Measurements from ENCODE around the gene ANKRD10. TPM values are rescaled to one million over a fixed set of nuclear protein-coding genes. Genes with fewer than 3 reads are reported as not detected.

Gene ANKRD10
- total RNA-seq, 2 experiments from 2014 or later: 70.0 to 70.4 TPM

- CTCF ChIA-PET: no interaction called here
Measured at GRCh38 chr13:110890279-110891165, 24.3 kb downstream of the ANKRD10 start.

DNA sequence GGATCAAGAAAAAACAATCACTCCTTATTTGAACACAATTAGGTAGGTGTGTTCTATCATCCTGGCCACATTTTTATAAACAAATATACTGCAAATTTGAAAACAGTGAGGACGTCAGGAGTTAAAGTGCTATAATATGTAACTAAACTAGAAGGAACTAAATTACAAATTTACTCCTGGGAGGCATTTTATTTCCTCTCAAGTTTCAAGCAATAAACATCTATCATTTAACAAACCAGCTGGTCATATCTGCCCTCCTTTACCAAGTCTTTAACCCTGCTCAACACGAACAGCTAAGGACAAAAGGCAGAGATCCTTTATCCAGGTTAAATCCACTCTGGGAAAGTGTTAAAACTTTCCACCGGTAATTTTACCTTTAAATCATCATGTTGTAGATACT is 26.5 kb downstream of the ANKRD10 start:
- CTCF ChIA-PET: interaction anchor here (0.6 kb wide), 1 partner anchor 335 kb away, joined by 3 read pairs; no protein-coding TSS in a partner anchor
- POLR2A ChIA-PET: no interaction called here

More at GRCh38 chr13:110890279-110891165, 24.3 kb downstream of the ANKRD10 start:
- POLR2A ChIA-PET: no interaction called here

GRCh38 chr13:110887597-110888333 is 27.1 kb downstream of the ANKRD10 start:
- ChIA-PET POLR2A (no interaction called here), CTCF (interaction anchor here (0.6 kb wide), 1 partner anchor 336 kb away, joined by 3 read pairs; no protein-coding TSS in a partner anchor)

DNA sequence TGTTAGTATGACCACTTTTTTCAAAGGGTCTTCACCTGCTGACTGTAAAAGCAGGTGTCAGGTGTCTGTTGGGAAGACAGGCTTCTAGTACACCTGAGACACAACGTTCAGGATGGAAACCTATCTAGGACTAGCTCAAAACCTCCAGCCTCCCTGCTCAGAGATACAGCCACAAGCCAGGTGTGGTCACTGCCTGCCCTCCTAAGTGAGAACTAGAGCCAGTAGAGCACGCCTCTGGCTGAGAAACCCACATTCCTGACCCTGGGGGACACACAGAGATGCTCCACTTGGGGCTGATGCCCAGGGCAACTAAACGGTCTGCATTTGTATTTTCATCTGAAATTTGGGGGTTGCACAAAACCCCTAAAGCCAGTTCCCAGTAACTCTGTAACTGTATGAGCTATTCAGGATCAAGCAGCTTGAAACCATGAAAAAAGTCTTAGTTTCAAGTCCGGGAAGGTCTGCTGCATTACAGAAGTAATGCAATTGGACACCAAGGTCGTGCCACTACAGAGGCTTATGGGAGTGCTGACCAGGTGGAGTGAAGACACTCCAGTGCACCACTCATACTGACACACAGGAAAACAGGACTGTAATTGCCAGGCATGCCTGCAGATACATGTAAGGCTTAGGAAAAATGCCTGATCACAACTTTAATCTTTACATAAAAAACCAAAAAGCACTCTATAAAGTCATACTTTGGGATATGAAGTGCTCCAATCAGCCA is 27.8 kb downstream of the ANKRD10 start:
- POLR2A ChIA-PET: no interaction called here

GRCh38 chr13:110885966-110886869 is 28.7 kb downstream of the ANKRD10 start:
- ChIA-PET CTCF (interaction anchor here (0.8 to 1.1 kb wide), 2 partner anchors 11 to 17 kb away, joined by 3 read pairs; no protein-coding TSS in a partner anchor), POLR2A (no interaction called here)

More for the DNA sequence above, 27.8 kb downstream of the ANKRD10 start:
- CTCF ChIA-PET: interaction anchor here (1.1 kb wide), 1 partner anchor 11 kb away, joined by 3 read pairs; no protein-coding TSS in a partner anchor

DNA sequence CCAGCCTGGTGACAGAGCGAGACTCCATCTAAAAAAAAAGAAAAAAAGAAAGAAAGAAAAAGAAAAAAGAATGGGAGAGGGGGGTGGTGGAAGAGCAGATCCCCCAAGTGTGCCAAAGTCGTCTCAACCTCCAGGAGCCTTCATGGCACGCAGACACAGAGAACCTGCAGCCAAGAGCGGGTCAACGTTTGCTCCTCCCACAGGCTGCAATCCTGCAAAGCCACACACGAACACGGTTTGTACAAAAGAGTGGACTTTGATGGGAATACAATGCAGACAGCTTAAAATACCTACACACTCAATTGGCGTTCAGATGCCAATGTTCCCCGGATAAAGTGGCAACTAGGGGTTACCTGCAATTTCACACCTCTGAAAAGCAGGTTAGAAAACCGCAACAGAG is 29.4 kb downstream of the ANKRD10 start:
- CTCF ChIA-PET: interaction anchor here (0.8 kb wide), 1 partner anchor 16 kb away, joined by 3 read pairs; no protein-coding TSS in a partner anchor
- POLR2A ChIA-PET: no interaction called here

DNA sequence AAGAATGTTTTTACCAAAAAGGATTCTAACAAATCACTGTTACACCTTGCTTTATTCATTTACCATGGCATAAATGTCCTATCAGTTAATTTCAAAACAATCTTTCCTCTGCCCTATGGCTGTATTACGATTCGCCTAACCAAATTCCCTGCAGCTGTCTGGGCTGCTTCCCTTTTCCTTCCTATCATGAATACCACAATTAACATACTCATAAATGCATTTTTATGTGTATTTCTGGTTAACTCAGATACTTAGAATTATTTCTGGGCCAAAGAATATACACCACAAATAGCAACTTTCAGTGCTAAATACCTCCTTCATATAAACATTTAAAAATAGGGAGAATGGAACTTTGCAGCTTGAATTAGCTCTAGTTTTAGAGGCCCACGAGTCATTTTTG is 30.4 kb downstream of the ANKRD10 start:
- CTCF ChIA-PET: no interaction called here
- POLR2A ChIA-PET: no interaction called here

DNA sequence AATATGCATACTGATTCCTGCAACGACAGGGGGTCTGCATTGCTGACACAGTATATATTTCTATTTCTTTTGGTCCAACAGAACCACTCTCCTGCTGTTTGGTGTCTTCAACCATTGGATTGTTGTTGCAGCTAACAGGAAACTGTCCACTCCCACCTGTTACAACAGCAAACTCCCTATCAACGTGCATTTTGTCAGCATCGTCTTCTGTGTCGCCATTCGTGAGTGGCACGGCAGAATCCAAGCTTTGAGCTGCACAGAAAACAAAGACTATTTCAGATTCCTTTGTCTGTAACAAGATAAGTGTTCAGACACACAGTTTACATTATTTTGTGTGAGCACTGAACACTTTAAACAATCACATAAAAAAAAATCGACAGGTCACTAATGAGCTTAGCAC is 31.3 kb downstream of the ANKRD10 start:
- POLR2A ChIA-PET: no interaction called here
- CTCF ChIA-PET: no interaction called here

DNA sequence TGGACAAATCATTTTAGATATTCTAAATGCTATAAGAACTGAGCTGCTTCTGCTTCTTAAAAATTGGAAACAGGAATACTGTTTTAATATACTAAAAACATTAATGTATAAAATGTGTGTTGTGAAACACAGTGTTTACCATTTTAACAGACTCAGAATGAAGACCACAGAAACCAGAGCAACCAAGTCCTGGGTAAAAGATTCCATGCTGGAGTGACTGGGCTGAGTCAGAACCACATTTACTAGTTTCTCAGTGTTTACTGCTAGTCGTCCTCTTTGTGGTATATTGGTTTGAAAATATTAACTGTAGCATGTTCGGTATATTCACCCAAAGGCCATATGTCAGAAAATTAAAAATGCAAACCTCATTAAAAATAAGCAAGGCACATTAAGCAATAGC is 31.9 kb downstream of the ANKRD10 start:
- CTCF ChIA-PET: interaction anchor here (0.6 kb wide), 1 partner anchor 11 kb away, joined by 3 read pairs; no protein-coding TSS in a partner anchor
- POLR2A ChIA-PET: no interaction called here

- CTCF ChIA-PET: interaction anchor here (0.6 kb wide), 1 partner anchor 12 kb away, joined by 3 read pairs; no protein-coding TSS in a partner anchor
- POLR2A ChIA-PET: no interaction called here
Measured at GRCh38 chr13:110881839-110882627, 32.8 kb downstream of the ANKRD10 start.

DNA sequence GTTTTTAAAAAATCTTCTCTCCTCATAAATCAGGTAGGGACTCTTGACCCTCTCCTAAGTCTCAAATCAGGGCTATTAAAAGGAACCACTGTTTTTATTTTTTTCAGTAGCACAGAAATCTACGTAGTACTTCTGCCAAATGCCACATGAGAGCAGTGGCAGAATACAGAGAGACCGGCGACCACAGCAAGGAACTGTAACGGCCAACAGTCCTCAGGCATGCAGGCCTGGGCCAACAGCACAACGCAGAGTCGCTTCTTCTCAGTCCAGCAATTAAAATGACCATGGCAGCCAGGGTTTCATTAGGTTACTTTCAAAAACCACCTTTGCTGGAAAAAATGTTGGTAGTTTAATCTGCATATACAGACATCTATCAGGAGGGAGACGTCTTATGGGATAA is 34.2 kb downstream of the ANKRD10 start:
- POLR2A ChIA-PET: no interaction called here
- CTCF ChIA-PET: no interaction called here

GRCh38 chr13:110879482-110879881 is 35.4 kb downstream of the ANKRD10 start:
- ChIA-PET CTCF (no interaction called here), POLR2A (no interaction called here)

DNA sequence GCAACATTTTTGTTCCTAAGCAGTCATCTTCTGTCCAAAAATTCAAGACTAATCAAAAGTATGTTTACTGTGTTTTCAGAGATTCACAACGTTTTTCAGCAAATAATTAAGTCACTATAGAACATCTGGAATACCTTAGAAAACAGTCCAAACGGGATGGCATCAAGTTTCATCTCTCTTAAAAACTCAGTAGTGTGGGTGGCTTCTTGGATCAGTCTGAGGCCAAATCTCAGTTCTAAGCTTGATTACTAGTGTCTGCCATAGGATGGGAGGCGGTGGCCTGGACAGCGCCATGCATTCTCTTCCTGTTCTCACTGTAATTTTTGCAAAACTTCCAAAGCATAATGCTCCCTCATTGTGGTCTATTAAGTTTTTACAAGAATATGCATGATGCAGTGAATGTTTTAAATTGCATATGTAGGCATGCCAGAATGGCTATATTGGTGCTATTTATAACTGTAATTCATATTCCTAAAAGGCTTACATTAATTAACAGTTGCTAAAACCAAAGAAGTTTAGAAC is 37.1 kb downstream of the ANKRD10 start:
- CTCF ChIA-PET: no interaction called here

GRCh38 chr13:110876609-110877008 is 38.3 kb downstream of the ANKRD10 start:
- ChIA-PET POLR2A (no interaction called here), CTCF (no interaction called here)

More for the DNA sequence above, 37.1 kb downstream of the ANKRD10 start:
- POLR2A ChIA-PET: no interaction called here

DNA sequence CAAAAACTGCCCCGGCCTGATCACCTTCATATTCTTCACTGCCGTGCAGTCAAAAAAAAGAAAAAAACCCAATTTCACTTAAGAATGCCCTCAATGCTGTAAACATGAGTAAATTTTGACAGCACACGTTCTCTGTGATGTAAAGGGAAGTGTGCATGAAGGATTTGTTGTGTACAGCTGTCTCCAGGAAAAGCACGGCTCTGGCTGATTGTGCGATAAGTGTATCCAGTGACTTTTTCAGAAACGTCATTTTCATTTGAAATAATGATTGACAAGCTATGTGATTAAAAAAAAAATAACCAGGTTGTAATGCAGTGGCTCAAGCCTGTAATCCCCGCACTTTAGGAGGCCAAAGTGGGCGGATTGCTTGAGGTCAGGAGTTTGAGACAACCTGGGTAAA is 39.6 kb downstream of the ANKRD10 start:
- ChIA-PET CTCF (interaction anchor here (0.9 to 1.0 kb wide), 2 partner anchors 12 to 40 kb away, joined by 3 to 5 read pairs; no protein-coding TSS in a partner anchor), POLR2A (interaction anchor here (0.7 kb wide), 1 partner anchor 114 kb away, joined by 4 read pairs; no protein-coding TSS in a partner anchor)

DNA sequence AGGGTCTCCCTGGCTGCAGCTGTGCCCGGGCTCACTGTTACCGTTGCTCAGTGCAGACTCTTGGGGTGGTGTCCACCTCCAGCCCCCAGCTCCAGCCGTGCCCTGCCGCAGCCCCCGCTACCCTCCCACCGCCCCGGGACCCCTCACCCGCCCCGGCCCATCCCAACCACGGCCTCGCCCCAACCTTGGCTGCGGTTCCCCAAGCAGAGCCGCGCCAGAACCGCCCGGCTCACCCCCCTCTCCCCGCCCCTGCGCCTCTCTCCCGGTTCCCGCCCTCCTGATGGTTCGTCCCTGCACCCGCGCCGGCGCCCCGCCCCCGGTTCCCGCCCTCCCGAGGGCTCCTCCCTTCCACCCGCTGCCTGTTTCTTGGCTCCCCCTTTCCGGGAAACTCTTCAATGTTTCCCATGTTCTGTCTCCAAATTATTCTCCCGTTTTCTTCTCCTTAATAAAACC is 40.3 kb downstream of the ANKRD10 start:
- POLR2A ChIA-PET: no interaction called here
- CTCF ChIA-PET: interaction anchor here (1.0 kb wide), 1 partner anchor 41 kb away, joined by 5 read pairs; no protein-coding TSS in a partner anchor

DNA sequence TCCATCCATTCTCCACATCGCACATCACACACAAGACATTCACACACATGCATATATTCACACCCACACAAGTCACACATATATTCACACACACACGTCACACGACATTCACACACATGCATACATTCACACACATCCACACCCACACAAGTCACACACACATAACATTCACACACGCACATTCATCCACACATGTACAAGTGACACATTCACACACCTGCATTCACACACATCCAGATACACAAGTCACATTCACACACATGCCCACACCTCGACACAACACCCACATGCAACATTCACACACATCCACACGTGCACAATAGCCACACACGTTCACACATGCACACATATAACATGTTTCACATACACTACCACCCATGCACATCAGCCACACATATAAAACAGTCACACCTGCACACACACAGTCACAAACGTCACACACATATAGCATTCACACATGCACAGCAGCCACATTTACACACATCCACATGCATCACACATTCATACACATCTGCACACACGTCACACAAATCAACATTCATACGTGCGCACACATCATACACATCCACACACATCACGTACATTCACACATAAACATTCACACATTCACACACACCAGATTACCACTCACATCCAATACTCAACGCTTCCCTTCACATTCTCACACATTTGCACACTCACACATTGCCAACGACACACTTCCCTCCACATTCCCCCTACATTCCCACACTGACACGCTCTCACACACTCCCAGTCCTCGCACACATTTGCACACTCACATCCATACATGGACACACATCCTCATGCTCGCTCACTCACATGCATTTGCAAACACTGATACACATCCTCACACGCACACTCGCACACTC is 41.0 kb downstream of the ANKRD10 start:
- POLR2A ChIA-PET: no interaction called here
- CTCF ChIA-PET: no interaction called here

All from activated CD8-positive, alpha-beta memory T cell treated with anti-CD3 and anti-CD28 coated beads for 36 hours (primary cell).